Naive thymus-derived CD4-positive, alpha-beta T cell (primary cell): ENCODE measurements around the gene DBNDD1. TPM values are rescaled to one million over a fixed set of nuclear protein-coding genes. Genes with fewer than 3 reads are reported as not detected.
"Not testable (repeated sequence)": the region's sequence is repeated elsewhere in the genome, so short reads cannot be mapped to it uniquely, and the experiment has no call there.

ENCODE experiments used
- ATAC-seq: fragments of 150-1000 bp; cut with Tn5 transposase; 2 replicates; pipeline ENCODE4 v1.10.0; 2021; ENCODE audit warnings: mild to moderate bottlenecking, moderate library complexity
- CTCF ChIA-PET: fragments of 350-600 bp; sonication (Branson Sonifier 250); formaldehyde crosslinking; loops from one replicate; lab custom pipeline; 2021; ENCODE audit warnings: antibody characterized with exemption; lab: Charles Lee
- POLR2A ChIA-PET: fragments of 350-600 bp; sonication (Branson Sonifier 250); formaldehyde crosslinking; loops from one replicate; lab custom pipeline; 2021; ENCODE audit warnings: antibody characterized with exemption, inconsistent platforms; lab: Charles Lee
- DNase-seq, 9 donors: peaks; one replicate each; pipeline versions ENCODE4 v3.0.0 to v3.0.0-alpha.2; 2020 to 2022; ENCODE audit warnings: mixed read lengths in 1 of 9
- H3K27ac ChIP-seq: one replicate; pipeline ENCODE4 v1.7.0; 2013; ENCODE audit warnings: mild to moderate bottlenecking, low read depth, low read length, moderate library complexity
- H3K27me3 ChIP-seq, 2 donors: one replicate each; pipeline ENCODE4 v1.7.0; 2013; ENCODE audit warnings: low read length in 2 of 2, mild to moderate bottlenecking in 2 of 2, moderate library complexity in 2 of 2; ENCODE audit not compliant: control insufficient read depth in 2 of 2, insufficient read depth in 2 of 2
- H3K36me3 ChIP-seq, 3 experiments: 1 replicate in 2 of 3; 2 replicates in 1 of 3; pipeline ENCODE4 v1.7.0; 2013; ENCODE audit warnings: low read length in 3 of 3, mild to moderate bottlenecking in 3 of 3, moderate library complexity in 1 of 3; ENCODE audit not compliant: insufficient read depth in 3 of 3, control insufficient read depth in 2 of 3
- H3K4me1 ChIP-seq, 2 donors: one replicate each; pipeline ENCODE4 v1.7.0; 2013; ENCODE audit warnings: low read length in 2 of 2, mild to moderate bottlenecking in 2 of 2, moderate library complexity in 1 of 2; ENCODE audit not compliant: control insufficient read depth in 2 of 2, insufficient read depth in 2 of 2
- H3K4me3 ChIP-seq: 2 replicates; pipeline ENCODE4 v1.7.0; 2013; ENCODE audit warnings: mild to moderate bottlenecking, low read length
- H3K9me3 ChIP-seq, 3 experiments: 1 replicate in 2 of 3; 2 replicates in 1 of 3; pipeline ENCODE4 v1.7.0; 2013; ENCODE audit warnings: low read length in 3 of 3; ENCODE audit not compliant: control insufficient read depth in 2 of 3
- H3K27ac Mint-ChIP-seq, 9 donors: one replicate each; pipeline ENCODE4 v1.8.0; 2020 to 2022; ENCODE audit warnings: mixed read lengths in 9 of 9, mild to moderate bottlenecking in 8 of 9, moderate library complexity in 5 of 9, inconsistent platforms in 2 of 9
- H3K27me3 Mint-ChIP-seq, 5 donors: one replicate each; pipeline ENCODE4 v1.8.0; 2021 to 2022; ENCODE audit warnings: mixed read lengths in 5 of 5, mild to moderate bottlenecking in 1 of 5
- H3K36me3 Mint-ChIP-seq, 5 donors: one replicate each; pipeline ENCODE4 v1.8.0; 2020 to 2022; ENCODE audit warnings: mixed read lengths in 5 of 5, mild to moderate bottlenecking in 3 of 5, inconsistent platforms in 1 of 5
- H3K4me1 Mint-ChIP-seq, 7 donors: one replicate each; pipeline ENCODE4 v1.8.0; 2020 to 2022; ENCODE audit warnings: mixed read lengths in 7 of 7, mild to moderate bottlenecking in 3 of 7, inconsistent platforms in 1 of 7
- H3K4me3 Mint-ChIP-seq, 10 donors: one replicate each; pipeline ENCODE4 v1.8.0; 2020 to 2022; ENCODE audit warnings: mild to moderate bottlenecking in 10 of 10, mixed read lengths in 10 of 10, moderate library complexity in 6 of 10, inconsistent platforms in 2 of 10
- H3K9me3 Mint-ChIP-seq, 11 donors: one replicate each; pipeline ENCODE4 v1.8.0; 2020 to 2022; ENCODE audit warnings: mixed read lengths in 11 of 11, mild to moderate bottlenecking in 4 of 11, inconsistent platforms in 1 of 11, moderate library complexity in 1 of 11
- intact Hi-C, 2 donors: fragments of 100-400 bp; cut with micrococcal nuclease; formaldehyde crosslinking; loops; one replicate each; pipeline ENCODE4 v1.15.1; 2023
- polyA plus RNA-seq, 2 donors: library from polyadenylated mRNA; unstranded; fragments of 300-500 nt; fragmentation: Illumina TruSeq; gene quantifications; one replicate each; pipeline ENCODE4 v1.2.3, GENCODE V29; 2021
- total RNA-seq, 6 experiments: library from RNA in 5 of 6; stranded (reverse) in 5 of 6; gene quantifications; 1 replicate in 5 of 6; 2 replicates in 1 of 6; pipeline ENCODE4 v1.2.3 and lab custom pipeline; 2021 to 2026

DBNDD1 gene
- total and polyA plus RNA-seq, 7 experiments from 2014 or later, result 0.12 to 20.8 (median 3.1) TPM

DNA sequence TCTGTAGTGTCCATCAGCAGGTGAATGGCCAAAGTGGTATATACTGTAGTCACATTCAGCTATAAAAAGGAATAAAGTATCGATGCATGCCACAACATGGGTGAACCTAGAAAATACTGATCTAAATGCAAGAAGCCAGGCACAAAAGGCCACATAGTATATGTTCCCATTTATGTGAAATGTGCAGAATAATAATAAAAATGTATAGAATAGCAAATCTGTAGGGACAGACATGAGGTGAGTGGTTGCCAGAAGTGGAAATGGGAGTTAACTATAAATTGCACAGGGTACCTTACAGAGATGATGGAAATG lies 23.1 kb downstream of the DBNDD1 start:
- Mint-ChIP-seq H3K27ac (peak overlapping the region in 6 of 9 donors; percentile 24 to 82 (median 72)), H3K4me3 (peak overlapping the region in 2 of 10 donors; percentile 12 to 40), H3K27me3 (no peaks in the 10 kb centered on the region), H3K4me1 (peaks cover 0 to 15% (median 0%) of the 10 kb centered on the region in 7 donors), H3K36me3 (peaks cover 0 to 59% (median 10%) of the 10 kb centered on the region in 5 donors), H3K9me3 (peaks cover 0 to 22% (median 0%) of the 10 kb centered on the region in 11 donors)
- no peaks in the 10 kb centered on the region for H3K9me3 ChIP-seq
- intact Hi-C loops, result no loop called here
- peaks cover 4 to 54% (median 12%) of the 10 kb centered on the region in 3 experiments for H3K36me3 ChIP-seq
- ATAC-seq (no peak), DNase-seq (no peak)
- H3K4me3 ChIP-seq, result no peak overlapping the region
- H3K27ac ChIP-seq, result no peak overlapping the region
- POLR2A ChIA-PET, result interaction anchor here (0.5 kb wide), 1 partner anchor 17 kb away, joined by 3 read pairs; no protein-coding TSS in a partner anchor
- CTCF ChIA-PET, result no interaction called here
- H3K4me1 ChIP-seq, result no peaks in the 10 kb centered on the region
- H3K27me3 ChIP-seq, result no peaks in the 10 kb centered on the region

DNA sequence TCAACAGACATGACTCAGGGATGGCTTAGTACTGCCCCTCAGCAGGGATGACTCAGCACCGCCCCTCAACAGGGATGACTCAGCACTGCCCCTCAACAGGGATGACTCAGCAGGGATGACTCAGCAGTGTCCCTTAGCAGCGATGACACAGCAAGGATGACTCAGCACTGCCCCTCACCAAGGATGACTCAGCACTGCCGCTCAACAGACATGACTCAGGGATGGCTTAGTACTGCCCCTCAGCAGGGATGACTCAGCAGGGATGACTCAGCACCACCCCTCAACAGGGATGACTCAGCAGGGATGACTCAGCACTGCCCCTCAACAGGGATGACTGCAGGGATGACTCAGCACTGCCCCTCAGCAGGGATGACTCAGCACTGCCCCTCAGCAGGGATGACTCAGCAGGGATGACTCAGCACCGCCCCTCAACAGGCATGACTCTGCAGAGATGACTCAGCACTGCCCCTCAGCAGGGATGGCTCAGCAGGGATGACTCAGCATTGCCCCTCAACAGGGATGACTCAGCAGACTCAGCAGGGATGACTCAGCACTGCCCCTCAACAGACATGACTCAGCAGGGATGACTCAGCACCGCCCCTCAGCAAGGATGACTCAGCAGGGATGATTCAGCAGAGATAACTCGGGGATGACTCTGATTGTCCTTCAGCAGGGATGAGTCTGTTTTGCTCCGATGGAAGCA lies 23.6 kb downstream of the DBNDD1 start:
- DNase-seq (peak in 1 of 9 donors; percentile 68), ATAC-seq (peak; percentile 18)
- H3K27me3 Mint-ChIP-seq, H3K27ac ChIP-seq, H3K4me3 ChIP-seq, H3K9me3 ChIP-seq, intact Hi-C loops, CTCF ChIA-PET, H3K4me1 ChIP-seq, H3K27me3 ChIP-seq, POLR2A ChIA-PET: not testable (repeated sequence)
- H3K27ac Mint-ChIP-seq, result peak overlapping the region in 7 of 9 donors; percentile 26 to 82 (median 70)
- peaks cover 0 to 22% (median 0%) of the 10 kb centered on the region in 11 donors for H3K9me3 Mint-ChIP-seq
- peaks cover 0 to 15% (median 0%) of the 10 kb centered on the region in 7 donors for H3K4me1 Mint-ChIP-seq
- peak overlapping the region in 2 of 10 donors; percentile 12 to 40 for H3K4me3 Mint-ChIP-seq
- peaks cover 0 to 64% (median 10%) of the 10 kb centered on the region in 5 donors for H3K36me3 Mint-ChIP-seq
- H3K36me3 ChIP-seq, result peaks cover 4 to 58% (median 12%) of the 10 kb centered on the region in 3 experiments

DNA sequence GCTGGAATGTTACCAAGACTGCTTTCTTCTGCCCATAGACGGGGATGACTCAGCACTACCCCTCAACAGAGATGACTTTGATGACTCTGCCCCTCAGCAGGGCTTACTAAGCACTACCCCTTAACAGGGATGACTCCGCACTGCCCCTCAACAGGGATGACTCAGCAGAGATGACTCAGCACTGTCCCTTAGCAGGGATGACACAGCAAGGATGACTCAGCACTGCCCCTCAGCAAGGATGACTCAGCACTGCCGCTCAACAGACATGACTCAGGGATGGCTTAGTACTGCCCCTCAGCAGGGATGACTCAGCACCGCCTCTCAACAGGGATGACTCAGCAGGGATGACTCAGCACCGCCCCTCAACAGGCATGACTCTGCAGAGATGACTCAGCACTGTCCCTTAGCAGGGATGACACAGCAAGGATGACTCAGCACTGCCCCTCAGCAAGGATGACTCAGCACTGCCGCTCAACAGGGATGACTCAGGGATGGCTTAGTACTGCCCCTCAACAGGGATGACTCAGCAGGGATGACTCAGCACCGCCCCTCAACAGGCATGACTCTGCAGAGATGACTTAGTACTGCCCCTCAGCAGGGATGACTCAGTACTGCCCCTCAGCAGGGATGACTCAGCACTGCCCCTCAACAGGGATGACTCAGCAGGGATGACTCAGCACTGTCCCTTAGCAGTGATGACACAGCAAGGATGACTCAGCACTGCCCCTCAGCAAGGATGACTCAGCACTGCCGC lies 24.4 kb downstream of the DBNDD1 start:
- POLR2A ChIA-PET, H3K9me3 ChIP-seq, intact Hi-C loops, H3K4me1 ChIP-seq, H3K4me3 ChIP-seq, H3K27ac ChIP-seq, CTCF ChIA-PET, H3K27me3 ChIP-seq, H3K27me3 Mint-ChIP-seq: not testable (repeated sequence)
- peaks cover 4 to 63% (median 12%) of the 10 kb centered on the region in 3 experiments for H3K36me3 ChIP-seq
- Mint-ChIP-seq H3K4me1 (peaks cover 0 to 15% (median 0%) of the 10 kb centered on the region in 7 donors), H3K27ac (peak overlapping the region; percentile 8 to 82 (median 73)), H3K9me3 (peaks cover 0 to 22% (median 0%) of the 10 kb centered on the region in 11 donors), H3K36me3 (peaks cover 0 to 66% (median 10%) of the 10 kb centered on the region in 5 donors), H3K4me3 (peak overlapping the region in 2 of 10 donors; percentile 18 to 25)
- DNase-seq (peak in 2 of 9 donors; percentile 27 to 62), ATAC-seq (peak; percentile 44)

DNA sequence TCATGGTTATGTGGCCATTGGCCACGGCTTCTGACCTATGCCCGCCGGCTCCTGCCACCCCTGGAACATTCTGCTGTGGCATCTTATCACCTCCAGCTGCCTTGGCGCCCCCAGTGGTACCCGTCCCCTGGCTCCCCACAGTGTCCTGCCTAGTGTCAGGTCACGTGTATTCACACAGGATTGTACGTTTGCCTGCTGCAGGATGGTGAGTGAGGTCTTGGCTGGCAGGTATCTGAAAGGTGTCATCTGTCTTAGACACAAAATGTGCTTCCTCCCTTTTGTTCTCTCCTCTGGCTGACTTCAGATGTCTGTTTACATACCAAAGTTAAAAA lies 24.9 kb downstream of the DBNDD1 start:
- ChIA-PET POLR2A (no interaction called here), CTCF (no interaction called here)
- Histone ChIP-seq H3K4me3 (no peak overlapping the region), H3K4me1 (no peaks in the 10 kb centered on the region), H3K36me3 (peaks cover 4 to 64% (median 12%) of the 10 kb centered on the region in 3 experiments), H3K27me3 (no peaks in the 10 kb centered on the region), H3K9me3 (no peaks in the 10 kb centered on the region), H3K27ac (no peak overlapping the region)
- DNase-seq (no peak), ATAC-seq (no peak)
- Mint-ChIP-seq H3K9me3 (peaks cover 0 to 22% (median 0%) of the 10 kb centered on the region in 11 donors), H3K36me3 (peaks cover 0 to 66% (median 10%) of the 10 kb centered on the region in 5 donors), H3K4me1 (peaks cover 0 to 15% (median 0%) of the 10 kb centered on the region in 7 donors), H3K4me3 (peak overlapping the region in 1 of 10 donors; percentile 25), H3K27ac (peak overlapping the region in 8 of 9 donors; percentile 8 to 82 (median 74)), H3K27me3 (no peaks in the 10 kb centered on the region)
- intact Hi-C loops, result no loop called here

DNA sequence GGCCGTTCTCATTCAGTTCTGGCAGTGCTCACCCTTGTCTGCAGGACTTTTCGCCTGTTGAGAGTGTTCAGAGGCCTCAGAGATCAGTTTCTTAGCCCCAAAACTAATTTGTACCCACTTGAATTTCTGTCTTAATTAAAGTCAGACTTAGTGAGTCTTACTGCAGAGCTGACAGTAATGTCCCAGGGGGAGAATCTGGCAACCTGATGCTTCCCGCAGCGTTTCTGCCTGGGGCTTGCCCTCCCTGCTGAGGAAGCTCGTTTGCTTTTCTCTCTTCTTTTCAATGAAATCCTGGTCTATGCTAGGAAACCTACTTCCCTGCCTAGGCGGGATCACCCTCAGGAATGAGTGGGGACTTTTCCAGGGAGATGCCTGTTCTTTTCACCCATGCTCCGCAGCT lies 25.3 kb downstream of the DBNDD1 start:
- peaks cover 0 to 22% (median 0%) of the 10 kb centered on the region in 11 donors for H3K9me3 Mint-ChIP-seq
- Histone ChIP-seq H3K4me1 (no peaks in the 10 kb centered on the region), H3K4me3 (no peak overlapping the region), H3K36me3 (peaks cover 4 to 65% (median 12%) of the 10 kb centered on the region in 3 experiments), H3K27ac (no peak overlapping the region), H3K9me3 (no peaks in the 10 kb centered on the region), H3K27me3 (no peaks in the 10 kb centered on the region)
- H3K4me1 Mint-ChIP-seq, result peaks cover 0 to 15% (median 0%) of the 10 kb centered on the region in 7 donors
- ChIA-PET POLR2A (no interaction called here), CTCF (no interaction called here)
- H3K27ac Mint-ChIP-seq, result peak overlapping the region in 3 of 9 donors; percentile 8 to 66 (median 38)
- intact Hi-C loops, result no loop called here
- H3K4me3 Mint-ChIP-seq, result no peak overlapping the region
- H3K36me3 Mint-ChIP-seq, result peaks cover 0 to 66% (median 10%) of the 10 kb centered on the region in 5 donors
- DNase-seq (no peak), ATAC-seq (no peak)
- no peaks in the 10 kb centered on the region for H3K27me3 Mint-ChIP-seq

DNA sequence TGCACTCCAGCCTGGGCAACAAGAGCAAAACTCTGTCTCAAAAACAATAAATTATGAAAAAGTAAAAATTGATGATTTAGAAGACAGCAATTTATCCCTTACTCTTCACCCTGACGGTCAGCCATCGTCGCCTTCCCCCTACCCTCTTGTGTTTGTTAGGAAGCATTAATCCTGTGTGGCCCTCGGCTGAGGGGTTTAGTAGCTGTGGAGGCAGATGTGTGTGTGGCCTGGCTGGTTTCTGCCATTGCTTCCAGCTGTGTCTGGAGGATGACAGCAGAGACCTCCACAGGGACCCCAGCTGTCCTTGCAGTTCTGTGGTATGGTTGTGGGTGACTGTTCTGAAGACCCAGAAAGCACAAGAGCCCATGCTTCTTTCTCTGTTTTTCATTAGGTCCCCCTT lies 25.9 kb downstream of the DBNDD1 start:
- H3K36me3 Mint-ChIP-seq, result peaks cover 0 to 66% (median 10%) of the 10 kb centered on the region in 5 donors
- POLR2A ChIA-PET, result no interaction called here
- intact Hi-C loops, result no loop called here
- H3K27me3 Mint-ChIP-seq, result no peaks in the 10 kb centered on the region
- Histone ChIP-seq H3K9me3 (no peaks in the 10 kb centered on the region), H3K4me3 (no peak overlapping the region), H3K27me3 (no peaks in the 10 kb centered on the region), H3K4me1 (no peaks in the 10 kb centered on the region), H3K36me3 (peaks cover 4 to 69% (median 15%) of the 10 kb centered on the region in 3 experiments), H3K27ac (no peak overlapping the region)
- no peak for ATAC-seq
- peaks cover 0 to 22% (median 0%) of the 10 kb centered on the region in 11 donors for H3K9me3 Mint-ChIP-seq
- H3K4me1 Mint-ChIP-seq, result peaks cover 0 to 15% (median 0%) of the 10 kb centered on the region in 7 donors
- H3K27ac Mint-ChIP-seq, result no peak overlapping the region
- no peak for DNase-seq
- CTCF ChIA-PET, result no interaction called here
- no peak overlapping the region for H3K4me3 Mint-ChIP-seq
